H1 (cell line): ENCODE measurements around the gene DARS1. TPM values are rescaled to one million over a fixed set of nuclear protein-coding genes. Genes with fewer than 3 reads are reported as not detected.

Experiments used
- CTCF ChIA-PET: fragments of 300-600 bp; sonication (Branson Sonifier 250); formaldehyde crosslinking; loops from one replicate; lab custom pipeline; 2021; ENCODE audit not compliant: partially characterized antibody; lab: Charles Lee
- POLR2A ChIA-PET: fragments of 300-600 bp; sonication (Branson Sonifier 250); formaldehyde crosslinking; loops from one replicate; lab custom pipeline; 2021; ENCODE audit warnings: inconsistent platforms; ENCODE audit not compliant: partially characterized antibody; lab: Charles Lee
- DNase-seq, 2 experiments: peaks; one replicate each; pipeline versions ENCODE4 v3.0.0 to v3.0.0-alpha.2; 2010 to 2022; ENCODE audit warnings: low spot score in 2 of 2, low read depth in 1 of 2, mixed read lengths in 1 of 2
- FAIRE-seq: peaks from 2 replicates; lab custom pipeline; 2011; peaks lifted over from hg19 to GRCh38; lab: Jason Lieb, UNC
- H2AFZ ChIP-seq: 2 replicates; pipeline ENCODE4 v1.8.1; 2012; ENCODE audit warnings: low read length, inconsistent platforms
- H2AK5ac ChIP-seq: 2 replicates; pipeline ENCODE4 v1.6.1; 2013; ENCODE audit warnings: low read depth, low read length
- H2BK120ac ChIP-seq: replicated peaks from 2 replicates; pipeline ENCODE3; 2013; ENCODE audit warnings: low read depth, low read length, inconsistent platforms
- H2BK12ac ChIP-seq: 2 replicates; pipeline ENCODE4 v1.6.1; 2013; ENCODE audit warnings: low read depth, low read length
- H2BK15ac ChIP-seq: 2 replicates; pipeline ENCODE4 v1.6.1; 2013; ENCODE audit warnings: low read length
- H2BK20ac ChIP-seq: 2 replicates; pipeline ENCODE4 v1.6.1; 2013; ENCODE audit warnings: low read length
- H2BK5ac ChIP-seq: 2 replicates; pipeline ENCODE4 v1.6.1; 2013; ENCODE audit warnings: low read depth, low read length
- H3K14ac ChIP-seq: 2 replicates; pipeline ENCODE4 v1.6.1; 2013; ENCODE audit warnings: inconsistent platforms; ENCODE audit not compliant: insufficient read length
- H3K18ac ChIP-seq: 2 replicates; pipeline ENCODE4 v1.6.1; 2013; ENCODE audit warnings: low read length; ENCODE audit errors: extremely low read depth
- H3K23ac ChIP-seq: 2 replicates; pipeline ENCODE4 v1.6.1; 2013; ENCODE audit warnings: inconsistent platforms; ENCODE audit not compliant: insufficient read length
- H3K23me2 ChIP-seq: 2 replicates; pipeline ENCODE4 v1.6.1; 2013; ENCODE audit warnings: low read depth, low read length
- H3K27ac ChIP-seq: 2 replicates; pipeline ENCODE4 v1.6.1; 2011; ENCODE audit warnings: low read depth, low read length, inconsistent platforms
- H3K27me3 ChIP-seq, 4 experiments: replicated peaks in 1 of 4; 1 replicate in 1 of 4; 2 replicates in 3 of 4; pipeline versions ENCODE4 v1.6.1 to v1.8.1; 2011 to 2013; ENCODE audit warnings: low read length in 3 of 4, mild to moderate bottlenecking in 3 of 4, inconsistent platforms in 2 of 4, mixed read lengths in 2 of 4, moderate library complexity in 1 of 4; ENCODE audit not compliant: control insufficient read depth in 3 of 4, insufficient read depth in 3 of 4; ENCODE audit errors: extremely low read depth in 1 of 4
- H3K36me3 ChIP-seq, 4 experiments: 2 replicates each; pipeline versions ENCODE4 v1.6.1 to v1.8.1; 2011 to 2013; ENCODE audit warnings: mild to moderate bottlenecking in 4 of 4, low read length in 3 of 4, moderate library complexity in 2 of 4, control low read depth in 1 of 4, inconsistent platforms in 1 of 4; ENCODE audit not compliant: insufficient read depth in 4 of 4, control insufficient read depth in 2 of 4
- H3K4ac ChIP-seq: replicated peaks from 2 replicates; pipeline ENCODE3; 2013; ENCODE audit warnings: low read length, low read depth, mixed read lengths, inconsistent platforms; ENCODE audit not compliant: insufficient read length
- H3K4me1 ChIP-seq, 4 experiments: replicated peaks in 1 of 4; 1 replicate in 1 of 4; 2 replicates in 3 of 4; pipeline versions ENCODE4 v1.6.1 to v1.8.1; 2011 to 2013; ENCODE audit warnings: low read length in 3 of 4, inconsistent platforms in 2 of 4, mixed read lengths in 1 of 4; ENCODE audit not compliant: insufficient read depth in 4 of 4, control insufficient read depth in 3 of 4
- H3K4me2 ChIP-seq, 2 experiments: 2 replicates each; pipeline versions ENCODE4 v1.6.1 to v1.8.1; 2011 to 2013; ENCODE audit warnings: low read depth in 2 of 2, low read length in 2 of 2, control low read depth in 1 of 2, inconsistent platforms in 1 of 2, mild to moderate bottlenecking in 1 of 2; ENCODE audit not compliant: insufficient read depth in 1 of 2
- H3K4me3 ChIP-seq, 4 experiments: fragments of 200-600, 300-600 bp in 1 of 4; sonication (generic), shearing (Covaris generic), sonication (Bioruptor Twin) in 1 of 4; 2 replicates each; pipeline versions ENCODE4 v1.5.1 to v1.8.1; 2011 to 2016; ENCODE audit warnings: low read length in 4 of 4, low read depth in 3 of 4, control low read depth in 2 of 4, inconsistent platforms in 2 of 4, mild to moderate bottlenecking in 2 of 4, mixed read lengths in 1 of 4, moderate library complexity in 1 of 4; ENCODE audit not compliant: insufficient read depth in 2 of 4; ENCODE audit errors: extremely low read depth in 1 of 4
- H3K56ac ChIP-seq: replicated peaks from 2 replicates; pipeline ENCODE3; 2013; ENCODE audit warnings: low read depth, mild to moderate bottlenecking, mixed read lengths, low read length, inconsistent platforms; ENCODE audit not compliant: insufficient read length
- H3K79me1 ChIP-seq: 2 replicates; pipeline ENCODE4 v1.6.1; 2013; ENCODE audit warnings: low read depth, low read length, control low read depth
- H3K79me2 ChIP-seq, 2 experiments: 2 replicates each; pipeline versions ENCODE4 v1.6.1 to v1.8.1; 2012 to 2013; ENCODE audit warnings: low read length in 2 of 2, mild to moderate bottlenecking in 2 of 2, inconsistent platforms in 1 of 2; ENCODE audit not compliant: insufficient read depth in 2 of 2, control insufficient read depth in 1 of 2
- H3K9ac ChIP-seq, 4 experiments: replicated peaks in 1 of 4; 1 replicate in 1 of 4; 2 replicates in 3 of 4; pipeline versions ENCODE4 v1.6.1 to v1.8.1; 2011 to 2013; ENCODE audit warnings: low read depth in 3 of 4, low read length in 3 of 4, control low read depth in 2 of 4, mild to moderate bottlenecking in 2 of 4, moderate library complexity in 2 of 4, inconsistent platforms in 1 of 4; ENCODE audit errors: extremely low read depth in 1 of 4
- H3K9me3 ChIP-seq, 2 experiments: 2 replicates each; pipeline versions ENCODE4 v1.6.1 to v1.8.1; 2012 to 2013; ENCODE audit warnings: mild to moderate bottlenecking in 2 of 2, moderate library complexity in 2 of 2, control low read depth in 1 of 2, inconsistent platforms in 1 of 2, low read depth in 1 of 2, low read length in 1 of 2, mixed read lengths in 1 of 2; ENCODE audit not compliant: insufficient read depth in 2 of 2
- H4K20me1 ChIP-seq, 2 experiments: replicated peaks in 1 of 2; 2 replicates each; pipeline versions ENCODE3 to v1.8.1; 2011 to 2013; ENCODE audit warnings: inconsistent platforms in 2 of 2, low read length in 2 of 2, mild to moderate bottlenecking in 1 of 2; ENCODE audit not compliant: insufficient read depth in 2 of 2, control insufficient read depth in 1 of 2
- H4K5ac ChIP-seq: 2 replicates; pipeline ENCODE4 v1.6.1; 2013; ENCODE audit warnings: low read length, low read depth, mixed read lengths, inconsistent platforms; ENCODE audit not compliant: insufficient read length
- H4K8ac ChIP-seq: 2 replicates; pipeline ENCODE4 v1.8.0; 2013; ENCODE audit warnings: mild to moderate bottlenecking, moderate library complexity, low read length, inconsistent platforms; ENCODE audit not compliant: insufficient read depth; ENCODE audit errors: extremely low read depth
- H4K91ac ChIP-seq: replicated peaks from 2 replicates; pipeline ENCODE3; 2013; ENCODE audit warnings: low read length, mixed read lengths, inconsistent platforms; ENCODE audit not compliant: insufficient read length
- CHD1 ChIP-seq: IDR thresholded peaks from 2 replicates; pipeline ENCODE4 v1.6.1; 2012; ENCODE audit warnings: low read depth, low read length, improper control_type of control experiment
- CTBP2 ChIP-seq: IDR thresholded peaks from 2 replicates; pipeline ENCODE4 v1.7.0; 2011; ENCODE audit warnings: borderline replicate concordance, mild to moderate bottlenecking, moderate library complexity, mixed read lengths, low read length; ENCODE audit not compliant: insufficient read depth, insufficient read length
- EGR1 ChIP-seq: IDR thresholded peaks from 2 replicates; pipeline ENCODE4 v1.6.1; 2011; ENCODE audit warnings: low read depth, low read length, borderline replicate concordance
- MAFK ChIP-seq: IDR thresholded peaks from 2 replicates; pipeline ENCODE4 v1.6.1; 2012; ENCODE audit warnings: low read depth, mild to moderate bottlenecking, improper control_type of control experiment, low read length
- POLR2A ChIP-seq, 2 experiments: IDR thresholded peaks; 1 replicate in 1 of 2; 2 replicates in 1 of 2; pipeline ENCODE4 v1.6.1; 2011; ENCODE audit warnings: low read depth in 2 of 2, low read length in 2 of 2, mild to moderate bottlenecking in 2 of 2; ENCODE audit errors: control extremely low read depth in 1 of 2
- USF2 ChIP-seq: IDR thresholded peaks from 2 replicates; pipeline ENCODE4 v1.6.1; 2011; ENCODE audit warnings: low read length, improper control_type of control experiment
- WGBS, 2 experiments: shearing (Covaris generic) in 1 of 2; methylation state at CpG; one replicate each; pipeline versions ENCODE4 v1.1.6 to v1.1.7; 2013 to 2015; ENCODE audit warnings: low lambda C conversion rate in 2 of 2, mixed read lengths in 2 of 2, inconsistent platforms in 1 of 2, low coverage in 1 of 2, missing lambda C conversion rate in 1 of 2; ENCODE audit not compliant: insufficient replicate concordance in 2 of 2, insufficient coverage in 1 of 2, insufficient read length in 1 of 2; ENCODE audit errors: extremely low coverage in 1 of 2, missing lambda C conversion rate in 1 of 2; 5-methylcytosine and 5-hydroxymethylcytosine counted together
- polyA plus RNA-seq, 7 experiments: library from polyadenylated mRNA; depleted of rRNA in 3 of 7; stranded (reverse) in 5 of 7; unstranded in 2 of 7; fragments of >200 nt in 5 of 7; fragments of 200-250 nt in 2 of 7; gene quantifications; 1 replicate in 5 of 7; 2 replicates in 1 of 7; 4 replicates in 1 of 7; pipeline versions ENCODE4 v1.2.1 to v1.2.3, GENCODE V29; 2011 to 2013; ENCODE audit warnings: missing spikeins in 2 of 7, mixed read lengths in 2 of 7
- total RNA-seq: library from RNA; stranded (reverse); fragmentation: NEBNext Ultra II Directional; extraction: Animal tissue kit (Norgen Biotek cat#: 25700); gene quantifications from 2 replicates; pipeline ENCODE4 v1.2.1, GENCODE V29; 2021

Gene DARS1
- total and polyA plus RNA-seq, 2 of the 8 experiments (the other 6 are each of a cell fraction or from before 2014, with no cell fraction given) = 61.7 to 85.9 TPM

- H3K4me3 ChIP-seq = no peak overlapping the region
- no peak overlapping the region for H3K18ac ChIP-seq
- FAIRE-seq (no peak), DNase-seq (no peak)
- no peak overlapping the region for H2BK120ac ChIP-seq
- ChIA-PET CTCF (no interaction called here), POLR2A (no interaction called here)
- H2BK5ac ChIP-seq = no peak overlapping the region
- no peak overlapping the region for H3K4ac ChIP-seq
- H3K79me1 ChIP-seq = no peaks in the 10 kb centered on the region
- H3K9me3 ChIP-seq = no peaks in the 10 kb centered on the region
- H3K79me2 ChIP-seq = no peaks in the 10 kb centered on the region
- no peak overlapping the region for H2AFZ ChIP-seq
- H4K8ac ChIP-seq = no peak overlapping the region
- H3K27ac ChIP-seq = no peak overlapping the region
- TF ChIP-seq EGR1 = no peak
- TF ChIP-seq CTBP2 = no peak
- no peak for TF ChIP-seq CHD1
- TF ChIP-seq POLR2A (IDR thresholded peaks at IDR 0.05; ENCODE audit: control extremely low read depth in 1 of 2, low read depth in 2 of 2, low read length in 2 of 2) = no peak
- no peak for TF ChIP-seq USF2
- TF ChIP-seq MAFK = no peak
- no peaks in the 10 kb centered on the region for H3K4me1 ChIP-seq
- no peak overlapping the region for H4K91ac ChIP-seq
- no peak overlapping the region for H3K14ac ChIP-seq
- no peak overlapping the region for H3K4me2 ChIP-seq
- H3K23me2 ChIP-seq = no peaks in the 10 kb centered on the region
- no peak overlapping the region for H3K56ac ChIP-seq
- no peak overlapping the region for H4K5ac ChIP-seq
- no peaks in the 10 kb centered on the region for H3K27me3 ChIP-seq
- H3K36me3 ChIP-seq = no peaks in the 10 kb centered on the region
- H4K20me1 ChIP-seq = no peaks in the 10 kb centered on the region
- H2BK15ac ChIP-seq = no peak overlapping the region
- no peak overlapping the region for H2BK20ac ChIP-seq
- no peak overlapping the region for H2AK5ac ChIP-seq
- H3K23ac ChIP-seq = no peak overlapping the region
- 96% methylated on average over 4 of the region's 4 CpGs; no CpG with 5 or more reads in 1 of the 2 experiments for WGBS, 2 experiments
- no peak overlapping the region for H3K9ac ChIP-seq
- H2BK12ac ChIP-seq = no peak overlapping the region
Measured at GRCh38 chr2:135991861-135992260, 6.4 kb upstream of the DARS1 start.
